ENCODE data around the gene TMEM238.
"Not testable (repeated sequence)": the region's sequence is repeated elsewhere in the genome, so short reads cannot be mapped to it uniquely, and the experiment has no call there.

TMEM238 gene

DNA sequence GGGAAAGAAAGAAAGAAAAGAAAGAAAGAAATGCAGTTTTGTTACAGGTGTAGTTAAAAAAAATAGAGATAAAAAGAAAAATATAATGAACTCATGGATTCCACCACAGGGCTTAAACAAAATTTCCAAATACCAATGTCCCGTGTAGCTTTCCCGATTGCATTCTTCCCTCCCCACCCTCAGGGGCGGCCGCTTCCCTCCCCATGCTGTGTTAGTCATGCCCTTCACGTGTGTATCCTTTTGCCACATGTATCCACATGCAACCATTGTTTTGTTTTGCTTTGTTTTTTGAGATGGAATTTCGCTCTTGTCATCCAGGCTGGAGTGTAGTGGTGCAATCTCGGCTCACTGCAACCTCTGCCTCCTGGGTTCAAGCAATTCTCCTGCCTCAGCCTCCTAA is 48.0 kb downstream of the TMEM238 start:
- DNase-seq = peak; percentile 9

DNA sequence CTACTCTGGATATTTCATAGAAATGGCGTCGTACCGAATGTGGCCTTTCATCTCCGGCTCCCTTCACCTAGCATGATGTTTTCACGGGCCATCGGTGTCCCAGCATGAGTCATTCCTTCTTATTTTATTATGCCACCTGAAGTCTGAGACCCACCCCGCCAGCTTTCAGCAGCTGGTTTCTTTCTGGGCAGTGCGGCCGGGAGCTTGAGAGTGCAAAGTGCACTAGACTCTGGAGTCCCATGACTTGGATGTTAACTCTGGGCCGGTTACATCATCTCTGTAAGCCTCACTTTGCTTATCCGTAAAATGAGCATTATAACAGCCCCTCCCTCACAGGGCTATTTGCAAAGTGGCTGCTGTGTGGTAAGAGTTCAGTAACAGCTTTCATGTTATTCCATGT is 50.2 kb downstream of the TMEM238 start:
- no peak for DNase-seq

DNA sequence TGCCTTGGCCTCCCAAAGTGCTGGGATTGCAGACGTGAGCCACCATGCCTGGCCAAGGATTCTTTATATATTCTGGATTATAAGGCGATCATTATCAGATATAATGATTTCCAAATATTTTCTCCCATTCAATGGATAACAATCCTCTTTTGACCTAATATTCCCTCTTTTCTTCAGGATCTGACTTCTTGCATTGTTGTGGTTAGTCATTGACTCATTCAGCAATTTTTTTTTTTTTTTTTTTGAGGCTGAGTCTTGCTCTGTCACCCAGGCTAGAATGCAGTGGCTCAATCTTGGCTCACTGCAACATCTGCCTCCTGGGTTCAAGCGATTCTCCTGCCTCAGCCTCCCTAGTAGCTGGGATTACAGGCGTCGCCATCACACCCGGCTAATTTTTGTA is 54.3 kb downstream of the TMEM238 start:
- DNase-seq = not testable (repeated sequence)

Data from right hindlimb (tissue), 1 donor.